Activated CD4-positive, alpha-beta memory T cell treated with anti-CD3 and anti-CD28 coated beads, Interleukin-2, amount 10 ng/mL, durations not matched to agents 7 days and 5 days (primary cell): ENCODE results near the gene GPN1. TPM values are rescaled to one million over a fixed set of nuclear protein-coding genes. Genes with fewer than 3 reads are reported as not detected.

Experiments used
- CTCF ChIA-PET: fragments of 350-600 bp; sonication (Branson Sonifier 250); formaldehyde crosslinking; loops from one replicate; lab custom pipeline; 2021; ENCODE audit warnings: antibody characterized with exemption, inconsistent platforms; lab: Charles Lee
- POLR2A ChIA-PET: fragments of 350-600 bp; sonication (Branson Sonifier 250); formaldehyde crosslinking; loops from one replicate; lab custom pipeline; 2021; ENCODE audit warnings: antibody characterized with exemption; lab: Charles Lee
- DNase-seq: peaks from one replicate; pipeline ENCODE4 v3.0.0-alpha.2; 2020
- H3K27ac Mint-ChIP-seq: one replicate; pipeline ENCODE4 v1.8.0; 2021; ENCODE audit warnings: mild to moderate bottlenecking, mixed read lengths
- H3K27me3 Mint-ChIP-seq: one replicate; pipeline ENCODE4 v1.8.0; 2021; ENCODE audit warnings: mixed read lengths
- H3K36me3 Mint-ChIP-seq: one replicate; pipeline ENCODE4 v1.8.0; 2021; ENCODE audit warnings: low read depth, mixed read lengths
- H3K4me1 Mint-ChIP-seq: one replicate; pipeline ENCODE4 v1.8.0; 2021; ENCODE audit warnings: mixed read lengths
- H3K4me3 Mint-ChIP-seq: one replicate; pipeline ENCODE4 v1.8.0; 2021; ENCODE audit warnings: mild to moderate bottlenecking, mixed read lengths
- H3K9me3 Mint-ChIP-seq: one replicate; pipeline ENCODE4 v1.8.0; 2021; ENCODE audit warnings: mixed read lengths
- total RNA-seq, 2 experiments: library from RNA; stranded (reverse); gene quantifications; one replicate each; pipeline ENCODE4 v1.2.3, GENCODE V29; 2021

The GPN1 gene
- total RNA-seq, 2 experiments from 2014 or later: 45.0 to 45.8 TPM

DNA sequence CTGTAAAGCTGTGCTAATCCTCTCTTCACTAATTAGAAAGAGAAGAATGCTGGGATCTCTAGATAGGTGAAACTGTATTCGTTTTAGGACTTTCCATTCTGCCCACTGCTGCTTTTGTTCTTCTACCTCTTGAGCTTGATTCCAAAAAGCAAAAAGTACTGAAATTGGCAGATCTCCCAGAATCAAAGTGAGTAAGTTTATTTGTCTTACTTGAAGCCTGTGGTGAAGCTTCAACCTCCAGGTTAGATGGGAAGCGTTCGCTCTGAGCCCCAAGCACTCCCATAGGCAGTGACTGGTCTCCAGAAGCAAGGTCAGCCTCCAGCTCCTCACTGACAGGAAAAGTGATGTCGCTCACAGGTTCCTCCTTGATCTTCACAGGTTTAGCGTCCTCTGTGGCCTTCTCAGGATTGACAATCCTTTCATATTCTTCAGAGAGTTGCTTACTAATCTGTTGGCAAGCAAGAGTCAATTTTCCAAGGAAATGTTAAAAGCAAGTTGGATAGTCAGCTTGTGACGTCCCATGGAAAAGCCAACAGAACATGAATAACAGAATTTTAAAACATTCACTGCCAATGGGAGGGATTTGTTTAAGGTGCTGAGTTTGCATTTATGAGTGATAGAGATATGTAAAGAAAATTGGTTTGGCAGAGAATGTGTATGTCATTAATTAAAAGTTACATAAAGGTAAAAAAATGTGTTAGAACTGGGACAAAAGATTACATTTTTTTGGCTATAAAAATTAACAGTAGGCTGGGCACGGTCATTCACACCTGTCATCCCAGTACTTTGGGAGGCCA, 26.5 kb downstream of the GPN1 start:
- ChIA-PET POLR2A (interaction anchor here (0.6 to 1.6 kb wide), 6 partner anchors 8 to 782 kb away, joined by 3 to 7 read pairs (median 3); partner anchors contain the start of genes SLC4A1AP and SUPT7L), CTCF (interaction anchor here (1.8 kb wide), 1 partner anchor 8 kb away, joined by 5 read pairs; the partner anchor contains the start of genes SLC4A1AP and SUPT7L)
- DNase-seq: no peak
- Mint-ChIP-seq H3K4me1 (peaks cover 28% of the 10 kb centered on the region), H3K27me3 (no peaks in the 10 kb centered on the region), H3K4me3 (no peak overlapping the region), H3K9me3 (no peaks in the 10 kb centered on the region), H3K27ac (no peak overlapping the region), H3K36me3 (peaks cover 69% of the 10 kb centered on the region)

DNA sequence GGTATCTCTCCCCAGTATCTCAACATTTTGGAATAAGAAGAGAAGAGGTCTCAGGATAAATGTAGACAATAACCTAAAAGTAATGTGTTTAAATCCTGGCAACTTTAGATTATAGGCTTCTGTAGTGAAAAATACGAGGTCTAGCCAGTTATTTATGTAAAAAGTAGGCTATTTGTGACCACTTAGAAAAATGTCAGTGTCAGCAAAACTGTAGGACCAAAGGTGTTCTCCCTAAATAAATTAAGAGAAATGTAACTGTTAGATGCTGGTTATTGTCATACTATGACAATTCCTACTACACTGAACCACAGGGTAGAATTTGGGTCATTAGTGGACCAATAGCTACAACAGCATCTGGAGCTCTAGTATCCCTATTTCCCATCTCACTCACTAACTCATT, 32.5 kb downstream of the GPN1 start:
- Mint-ChIP-seq H3K36me3 (peaks cover 51% of the 10 kb centered on the region), H3K27me3 (no peaks in the 10 kb centered on the region), H3K9me3 (no peaks in the 10 kb centered on the region), H3K27ac (no peak overlapping the region), H3K4me1 (peaks cover 53% of the 10 kb centered on the region), H3K4me3 (peak overlapping the region; percentile 99)
- CTCF ChIA-PET: interaction anchor here (1.3 kb wide), 1 partner anchor 22 kb away, joined by 5 read pairs; no protein-coding TSS in a partner anchor
- POLR2A ChIA-PET: no interaction called here
- DNase-seq: no peak

- CTCF ChIA-PET: interaction anchor here (0.6 to 4.1 kb wide), 5 partner anchors 9 to 1123 kb away, joined by 3 to 36 read pairs (median 5); partner anchors contain the start of genes CCDC121 and GPN1
- H3K4me3 Mint-ChIP-seq: peak within 1 kb of the TSS; percentile 99
- POLR2A ChIA-PET: interaction anchor here (0.6 to 2.5 kb wide), 24 partner anchors 8 to 1595 kb away, joined by 3 to 21 read pairs (median 4); partner anchors contain the start of genes ATRAID, BABAM2, CCDC121 and EIF2B4
- H3K36me3 Mint-ChIP-seq: peaks cover 52% of the 10 kb centered on the region
- H3K4me1 Mint-ChIP-seq: peaks cover 60% of the 10 kb centered on the region
- no peaks in the 10 kb centered on the region for H3K9me3 Mint-ChIP-seq
- H3K27ac Mint-ChIP-seq: peak within 1 kb of the TSS; percentile 100
- no peaks in the 10 kb centered on the region for H3K27me3 Mint-ChIP-seq
- peak; percentile 78 for DNase-seq
These were observed 34.7 kb downstream of the GPN1 start, which contains the start of the genes SLC4A1AP and SUPT7L for GRCh38 chr2:27663285-27664153. Gene SLC4A1AP (plus strand): TSS chr2:27663889. CDS start chr2:27663915, 26 bp downstream. Gene SUPT7L (minus strand): TSS chr2:27663614. CDS start chr2:27662192, 1,422 bp downstream.

GRCh38 chr2:27664154-27664574, 35.3 kb downstream of the GPN1 start:
- POLR2A ChIA-PET: interaction anchor here (0.9 to 2.5 kb wide), 19 partner anchors 9 to 1595 kb away, joined by 3 to 21 read pairs (median 5); partner anchors contain the start of genes ATRAID, CCDC121, EIF2B4 and GPN1
- peaks cover 56% of the 10 kb centered on the region for H3K36me3 Mint-ChIP-seq
- H3K4me1 Mint-ChIP-seq: peaks cover 58% of the 10 kb centered on the region
- H3K27ac Mint-ChIP-seq: peak overlapping the region; percentile 100
- no peak for DNase-seq
- peak overlapping the region; percentile 99 for H3K4me3 Mint-ChIP-seq
- no peaks in the 10 kb centered on the region for H3K9me3 Mint-ChIP-seq
- CTCF ChIA-PET: interaction anchor here (0.6 to 4.1 kb wide), 5 partner anchors 9 to 1122 kb away, joined by 3 to 36 read pairs (median 5); partner anchors contain the start of genes CCDC121 and GPN1
- no peaks in the 10 kb centered on the region for H3K27me3 Mint-ChIP-seq

GRCh38 chr2:27664622-27665363, 35.9 kb downstream of the GPN1 start:
- POLR2A ChIA-PET: interaction anchor here (1.0 to 2.5 kb wide), 11 partner anchors 10 to 453 kb away, joined by 3 to 21 read pairs (median 4); partner anchors contain the start of genes ATRAID, CCDC121, EIF2B4 and GPN1
- Mint-ChIP-seq H3K27ac (peak overlapping the region; percentile 100), H3K4me3 (peak overlapping the region; percentile 99), H3K27me3 (no peaks in the 10 kb centered on the region), H3K4me1 (peaks cover 52% of the 10 kb centered on the region), H3K9me3 (no peaks in the 10 kb centered on the region), H3K36me3 (peaks cover 55% of the 10 kb centered on the region)
- CTCF ChIA-PET: interaction anchor here (1.3 to 4.1 kb wide), 2 partner anchors 18 to 26 kb away, joined by 3 to 36 read pairs; no protein-coding TSS in a partner anchor
- DNase-seq: no peak

DNA sequence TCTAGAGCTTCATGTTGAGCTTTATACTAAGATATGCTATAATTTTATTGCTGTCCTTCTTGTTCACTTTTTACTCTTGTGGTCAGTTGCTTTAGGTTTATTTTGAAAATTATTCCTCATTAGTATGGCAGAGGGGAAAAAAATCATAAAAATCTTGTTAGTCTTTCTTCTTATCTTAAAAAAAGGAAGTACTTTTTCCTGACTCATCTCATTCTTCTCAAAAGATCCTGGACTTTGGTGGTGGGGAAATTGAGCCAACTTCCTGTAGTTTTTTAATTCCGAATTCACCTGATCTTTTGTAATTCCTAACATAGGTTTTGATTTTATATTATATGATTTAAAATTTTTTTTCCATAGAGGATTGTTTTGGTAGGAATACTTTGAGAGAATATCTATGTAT, 38.6 kb downstream of the GPN1 start:
- no peak overlapping the region for H3K27ac Mint-ChIP-seq
- H3K36me3 Mint-ChIP-seq: peaks cover 53% of the 10 kb centered on the region
- H3K27me3 Mint-ChIP-seq: no peaks in the 10 kb centered on the region
- H3K4me1 Mint-ChIP-seq: peaks cover 39% of the 10 kb centered on the region
- POLR2A ChIA-PET: no interaction called here
- no peak for DNase-seq
- H3K4me3 Mint-ChIP-seq: no peak overlapping the region
- H3K9me3 Mint-ChIP-seq: no peaks in the 10 kb centered on the region
- CTCF ChIA-PET: interaction anchor here (1.4 to 2.1 kb wide), 2 partner anchors 10 to 16 kb away, joined by 3 to 12 read pairs; no protein-coding TSS in a partner anchor

DNA sequence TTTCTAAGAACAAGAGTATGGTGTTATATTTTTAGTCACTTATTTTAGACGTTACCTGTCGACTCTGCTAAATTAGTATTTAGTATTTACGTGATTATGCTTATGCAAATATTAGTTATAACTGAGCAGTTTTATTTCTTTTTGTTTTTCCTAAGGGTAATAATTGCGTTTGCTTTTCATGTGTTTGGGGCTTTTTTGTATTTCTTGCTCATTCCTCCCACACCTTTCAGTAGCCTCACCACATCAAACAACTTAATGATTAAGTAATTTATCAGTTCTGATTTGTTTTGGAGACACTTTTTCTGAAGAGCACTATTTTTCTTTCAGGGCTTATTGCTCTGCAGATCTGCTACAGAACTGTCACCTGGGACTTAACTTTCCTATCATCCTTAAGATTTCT, 42.4 kb downstream of the GPN1 start:
- Mint-ChIP-seq H3K36me3 (peaks cover 70% of the 10 kb centered on the region), H3K9me3 (no peaks in the 10 kb centered on the region), H3K27me3 (no peaks in the 10 kb centered on the region), H3K4me1 (peaks cover 12% of the 10 kb centered on the region), H3K4me3 (no peak overlapping the region), H3K27ac (no peak overlapping the region)
- CTCF ChIA-PET: no interaction called here
- POLR2A ChIA-PET: interaction anchor here (0.9 kb wide), 1 partner anchor 57 kb away, joined by 3 read pairs; no protein-coding TSS in a partner anchor
- DNase-seq: no peak

- Mint-ChIP-seq H3K4me1 (peaks cover 4% of the 10 kb centered on the region), H3K36me3 (peaks cover 65% of the 10 kb centered on the region), H3K4me3 (no peak overlapping the region), H3K27me3 (no peaks in the 10 kb centered on the region), H3K9me3 (no peaks in the 10 kb centered on the region), H3K27ac (no peak overlapping the region)
- CTCF ChIA-PET: interaction anchor here (0.7 to 2.0 kb wide), 2 partner anchors 10 to 30 kb away, joined by 3 to 15 read pairs; no protein-coding TSS in a partner anchor
- no peak for DNase-seq
- POLR2A ChIA-PET: no interaction called here
These were observed 44.1 kb downstream of the GPN1 start for GRCh38 chr2:27672723-27673486.

DNA sequence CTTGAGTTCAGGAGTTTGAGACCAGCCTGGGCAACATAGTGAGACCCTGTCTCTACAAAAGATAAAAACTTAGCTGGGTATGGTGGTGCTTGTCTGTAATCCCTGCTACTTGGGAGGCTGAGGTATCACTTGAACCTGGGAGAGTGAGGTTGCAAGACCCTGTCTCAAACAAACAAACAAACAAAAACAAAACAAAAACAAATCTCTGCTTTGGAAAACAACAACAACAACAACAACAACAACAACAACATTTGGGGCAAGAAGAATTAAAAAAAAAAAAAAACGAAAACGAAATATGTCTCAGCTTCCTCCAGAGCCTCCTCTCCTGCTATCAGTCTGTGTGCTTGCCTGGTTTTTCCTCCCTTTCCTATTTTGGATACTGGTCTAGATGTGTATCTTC, 51.7 kb downstream of the GPN1 start:
- Mint-ChIP-seq H3K4me1 (peaks cover 43% of the 10 kb centered on the region), H3K36me3 (peaks cover 46% of the 10 kb centered on the region), H3K27me3 (no peaks in the 10 kb centered on the region), H3K27ac (no peak overlapping the region), H3K9me3 (no peaks in the 10 kb centered on the region), H3K4me3 (no peak overlapping the region)
- no peak for DNase-seq
- ChIA-PET CTCF (interaction anchor here (0.7 kb wide), 1 partner anchor 89 kb away, joined by 4 read pairs; no protein-coding TSS in a partner anchor), POLR2A (interaction anchor here (3.6 kb wide), 1 partner anchor 17 kb away, joined by 21 read pairs; the partner anchor contains the start of genes SLC4A1AP and SUPT7L)

DNA sequence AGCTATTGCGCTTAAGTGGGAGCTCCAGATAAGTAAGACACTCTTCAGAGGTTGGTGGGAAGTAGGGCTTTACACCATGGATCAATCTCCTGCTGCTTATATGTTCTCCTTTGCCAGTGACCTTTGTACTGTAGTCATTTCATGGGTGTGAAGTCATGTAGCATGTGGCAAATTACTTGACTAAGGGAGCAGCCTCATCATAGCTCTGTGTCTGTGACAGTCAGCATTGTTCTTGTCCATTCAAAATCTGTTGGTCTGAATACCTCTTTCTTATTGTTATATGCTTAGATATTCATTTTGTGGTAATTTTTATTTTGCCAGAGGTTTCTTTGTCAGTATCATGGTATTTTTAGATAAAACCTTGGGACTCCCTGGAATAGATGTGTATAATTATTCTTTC, 53.0 kb downstream of the GPN1 start:
- peak overlapping the region; percentile 71 for H3K27ac Mint-ChIP-seq

More for the DNA sequence above, 53.0 kb downstream of the GPN1 start:
- no peaks in the 10 kb centered on the region for H3K9me3 Mint-ChIP-seq
- H3K27me3 Mint-ChIP-seq: no peaks in the 10 kb centered on the region
- peaks cover 47% of the 10 kb centered on the region for H3K4me1 Mint-ChIP-seq
- H3K4me3 Mint-ChIP-seq: no peak overlapping the region
- peaks cover 47% of the 10 kb centered on the region for H3K36me3 Mint-ChIP-seq
- CTCF ChIA-PET: interaction anchor here (0.7 to 4.3 kb wide), 9 partner anchors 8 to 310 kb away, joined by 3 to 46 read pairs (median 15); partner anchors contain the start of genes NRBP1, SLC4A1AP, SNX17 and SUPT7L
- no peak for DNase-seq
- POLR2A ChIA-PET: interaction anchor here (1.2 to 3.6 kb wide), 7 partner anchors 16 to 1648 kb away, joined by 3 to 21 read pairs (median 5); partner anchors contain the start of genes PPM1G, RAB10, SLC4A1AP and SUPT7L
